Measurements from ENCODE around the gene P2RX5.
"Not testable (repeated sequence)": the region's sequence is repeated elsewhere in the genome, so short reads cannot be mapped to it uniquely, and the experiment has no call there.

The P2RX5 gene

DNA sequence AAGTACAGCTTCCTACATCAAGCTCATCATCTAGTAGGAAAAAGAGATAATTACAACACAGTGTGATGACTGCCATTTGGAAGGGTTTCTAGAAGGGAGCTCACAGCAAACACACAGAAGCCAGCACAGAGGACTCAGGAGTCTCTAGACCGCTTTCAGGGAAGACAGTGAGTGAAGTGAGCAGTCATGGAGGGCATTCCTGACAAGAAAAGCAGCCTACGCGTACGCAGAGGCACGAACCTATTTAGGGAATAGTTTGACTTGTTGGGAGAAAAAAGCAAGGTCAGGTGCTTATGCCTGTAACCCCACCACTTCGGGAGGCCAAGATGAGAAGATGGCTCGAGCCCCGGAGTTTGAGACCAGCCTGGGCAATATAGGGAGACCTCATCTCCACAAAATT lies 19.3 kb upstream of the P2RX5 start:
- in situ Hi-C loops (cut with MboI; ENCODE audit: low sequenced_read_pairs), result no loop called here

DNA sequence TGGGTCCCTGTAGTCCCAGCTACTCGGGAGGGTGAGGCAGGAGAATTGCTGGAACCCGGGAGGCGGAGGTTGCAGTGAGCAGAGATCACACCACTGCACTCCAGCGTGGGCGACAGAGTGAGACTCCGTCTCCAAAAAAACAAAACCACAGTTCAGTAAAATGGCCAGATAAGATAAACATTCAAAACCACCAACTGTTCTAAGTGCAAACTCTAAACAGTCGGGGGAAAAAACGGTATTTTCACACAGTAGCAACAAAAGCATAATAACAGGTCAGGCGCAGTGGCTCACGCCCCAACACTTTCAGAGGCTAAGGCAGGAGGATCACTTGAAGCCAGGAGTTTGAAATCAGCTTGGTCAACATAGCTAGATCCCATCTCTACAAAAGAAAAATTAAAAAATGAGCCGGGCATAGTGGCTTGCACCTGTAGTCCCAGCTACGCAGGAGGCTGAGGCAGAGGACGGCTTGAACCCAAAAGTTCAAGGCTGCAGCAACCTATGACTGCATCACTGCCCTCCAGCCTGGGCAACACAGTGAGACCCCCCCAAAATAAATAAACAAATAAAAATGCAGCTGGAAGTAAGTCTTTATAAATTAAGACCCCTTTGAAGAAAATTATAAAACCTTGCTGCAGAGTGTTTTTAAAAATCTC lies 17.0 kb upstream of the P2RX5 start:
- in situ Hi-C loops (cut with MboI; ENCODE audit: low sequenced_read_pairs), result no loop called here

DNA sequence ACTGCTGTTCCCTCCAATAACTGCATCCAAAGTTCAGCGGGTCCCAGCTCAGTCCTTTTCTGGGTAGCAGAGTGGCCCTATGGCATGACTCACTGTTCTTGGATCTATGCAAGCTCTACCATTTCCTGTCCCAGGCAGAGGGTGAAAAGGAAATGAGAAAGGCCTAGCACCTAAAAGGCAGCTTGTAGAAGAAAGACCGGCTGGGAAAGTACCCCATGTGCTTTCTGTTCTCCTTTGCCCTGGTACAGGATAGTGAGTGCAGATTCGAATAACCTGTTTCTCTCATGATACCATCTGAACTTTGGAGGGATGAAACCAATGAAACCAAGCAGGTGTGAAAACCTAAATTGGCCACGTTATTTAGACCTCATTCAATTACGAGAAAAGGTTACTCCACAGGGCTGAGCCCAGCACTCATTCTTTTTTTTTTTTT lies 15.0 kb upstream of the P2RX5 start:
- in situ Hi-C loops (cut with MboI; ENCODE audit: low sequenced_read_pairs), result no loop called here

DNA sequence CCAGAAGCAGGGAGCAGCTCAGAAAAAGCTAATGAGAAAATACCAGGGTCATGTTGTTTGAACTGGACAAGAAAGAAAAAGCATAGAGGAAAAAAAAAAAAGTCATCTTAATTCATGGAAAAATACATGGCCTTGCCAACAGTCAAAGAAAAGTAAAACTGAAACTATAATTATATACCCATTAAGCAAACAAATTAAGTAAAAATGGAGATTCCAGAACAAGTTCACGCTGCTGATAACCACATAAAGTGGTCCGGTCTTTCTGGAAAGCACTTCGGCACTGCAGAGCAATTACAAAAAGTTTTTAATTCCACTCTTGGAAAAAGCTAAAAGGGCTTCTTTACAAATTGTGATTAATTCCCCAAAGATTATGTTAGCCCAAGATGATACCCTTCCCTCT lies 12.4 kb upstream of the P2RX5 start:
- in situ Hi-C loops (cut with MboI; ENCODE audit: low sequenced_read_pairs), result no loop called here

DNA sequence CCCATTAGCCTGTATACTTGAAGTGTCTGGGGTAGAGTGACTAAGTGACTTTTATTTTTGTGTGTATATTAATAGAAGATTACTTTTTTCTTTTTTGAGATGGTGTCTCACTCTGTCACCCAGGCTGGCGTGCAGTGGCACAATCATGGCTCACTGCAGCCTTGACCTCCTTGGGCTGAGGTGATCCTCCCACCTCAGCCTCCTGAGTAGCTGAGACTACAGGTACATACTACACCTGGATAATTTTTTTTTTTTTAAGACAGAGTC lies 9.7 kb upstream of the P2RX5 start:
- in situ Hi-C loops (cut with MboI; ENCODE audit: low sequenced_read_pairs), result not testable (repeated sequence)

DNA sequence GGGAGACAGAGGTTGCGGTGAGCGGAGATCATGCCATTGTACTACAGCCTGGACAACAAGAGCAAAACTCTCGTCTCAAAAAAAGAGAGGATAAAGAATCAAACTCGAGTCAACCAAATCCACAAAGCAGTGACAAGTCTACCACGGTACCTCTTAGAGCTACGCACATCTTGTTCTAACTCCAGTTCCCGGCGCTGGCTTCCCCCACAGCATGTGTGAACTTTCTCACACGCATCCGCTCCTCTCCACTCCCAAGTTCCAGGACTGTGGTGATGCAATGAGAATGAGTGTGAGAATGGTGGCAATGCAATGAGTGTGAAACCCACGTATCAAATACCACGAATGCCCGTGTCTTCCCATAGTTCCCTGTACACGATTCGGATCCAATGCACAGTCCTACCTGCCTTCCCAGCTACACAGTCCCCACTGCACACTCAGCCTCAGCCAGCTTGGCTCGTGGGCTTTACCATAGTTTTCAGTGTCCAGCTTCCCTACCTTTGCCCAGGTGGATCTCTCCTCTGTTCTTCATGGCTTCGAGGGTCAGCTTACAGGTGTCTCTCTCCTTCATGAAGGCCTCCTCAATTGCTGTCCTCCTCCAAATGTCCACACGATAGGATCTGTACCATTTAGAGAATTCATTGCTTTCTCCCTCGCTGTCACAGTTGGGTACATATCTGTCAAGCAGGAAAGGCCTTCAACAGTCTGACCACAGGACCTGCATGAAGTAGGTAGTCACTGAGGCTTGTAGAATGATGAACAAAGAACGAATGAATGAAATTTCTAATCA lies 9.2 kb upstream of the P2RX5 start:
- in situ Hi-C loops (cut with MboI; ENCODE audit: low sequenced_read_pairs), result no loop called here

DNA sequence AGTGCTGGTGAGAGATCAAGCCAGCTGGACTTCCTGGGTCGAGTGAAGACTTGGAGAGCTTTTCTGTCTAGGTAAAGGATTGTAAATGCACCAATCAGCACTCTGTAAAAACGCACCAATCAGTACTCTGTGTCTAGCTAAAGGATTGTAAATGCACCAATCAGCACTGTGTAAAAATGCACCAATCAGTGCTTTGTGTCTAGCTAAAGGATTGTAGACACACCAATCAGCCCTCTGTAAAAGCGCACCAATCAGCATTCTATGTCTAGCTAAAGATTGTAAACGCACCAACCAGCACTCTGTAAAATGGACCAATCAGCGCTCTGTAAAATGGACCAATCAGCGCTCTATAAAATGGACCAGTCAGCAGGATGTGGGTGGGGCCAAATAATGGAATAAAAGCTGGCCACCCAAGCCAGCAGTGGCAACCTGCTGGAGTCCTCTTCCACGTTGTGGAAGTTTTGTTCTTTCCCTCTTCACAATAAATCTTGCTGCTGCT lies 6.1 kb upstream of the P2RX5 start:
- in situ Hi-C loops (cut with MboI; ENCODE audit: low sequenced_read_pairs), result not testable (repeated sequence)

DNA sequence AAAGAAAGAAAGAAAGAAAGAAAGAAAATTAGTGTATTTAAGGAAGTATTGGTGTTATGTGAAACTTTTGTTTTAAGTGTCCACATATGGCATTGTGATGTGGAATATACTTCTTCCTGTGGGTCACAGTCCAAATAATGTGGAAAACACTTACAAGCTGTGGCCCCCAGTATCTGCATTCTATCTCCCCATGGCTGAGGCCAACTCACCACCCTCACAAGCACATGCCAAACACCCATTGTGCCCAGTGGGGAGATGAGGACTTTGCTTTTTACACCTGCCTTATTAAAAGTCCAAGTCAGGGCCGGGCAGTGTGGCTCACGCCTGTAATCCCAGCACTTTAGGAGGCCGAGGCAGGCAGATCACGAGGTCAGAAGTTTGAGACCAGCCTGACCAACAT lies 4.0 kb upstream of the P2RX5 start:
- in situ Hi-C loops (cut with MboI; ENCODE audit: low sequenced_read_pairs), result no loop called here

DNA sequence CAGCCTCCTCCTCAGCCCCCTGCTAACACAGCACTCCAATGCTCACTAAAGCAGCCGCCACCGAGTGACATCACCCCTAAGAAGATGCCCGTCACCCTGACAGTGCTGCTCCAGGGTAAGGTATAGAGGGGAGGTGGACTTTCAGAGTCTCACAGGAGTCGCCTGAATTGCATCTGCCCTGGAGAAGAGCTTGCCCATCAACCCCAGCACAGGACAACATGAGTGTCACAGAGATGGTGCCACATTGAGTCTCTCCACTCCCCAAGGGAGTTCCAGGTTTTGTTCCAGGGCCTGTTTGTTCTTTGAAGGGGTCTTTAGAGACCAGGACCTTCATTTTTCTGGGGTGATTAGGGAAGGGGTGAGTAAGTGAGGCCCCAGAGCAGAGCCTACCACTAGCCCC lies 2.2 kb upstream of the P2RX5 start:
- in situ Hi-C loops (cut with MboI; ENCODE audit: low sequenced_read_pairs), result no loop called here

DNA sequence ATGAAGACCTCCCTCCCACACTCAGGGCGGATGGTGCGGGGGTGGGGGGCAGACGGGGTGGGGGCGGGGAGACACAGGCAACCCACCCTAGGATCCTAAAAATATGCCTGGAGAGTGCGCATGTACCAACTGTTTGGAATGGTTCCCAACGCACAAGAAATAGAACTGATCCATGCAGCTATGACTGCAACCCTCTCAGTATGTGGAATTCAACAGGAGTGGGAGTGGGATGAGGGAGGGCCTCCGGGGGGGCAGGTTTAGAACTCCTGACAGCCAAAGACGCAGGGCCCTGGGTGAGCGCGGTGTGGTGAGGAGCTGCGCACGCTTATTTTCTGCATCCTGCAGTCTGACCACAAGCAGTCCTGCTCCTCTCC lies 1.1 kb upstream of the P2RX5 start:
- in situ Hi-C loops (cut with MboI; ENCODE audit: low sequenced_read_pairs), result no loop called here

DNA sequence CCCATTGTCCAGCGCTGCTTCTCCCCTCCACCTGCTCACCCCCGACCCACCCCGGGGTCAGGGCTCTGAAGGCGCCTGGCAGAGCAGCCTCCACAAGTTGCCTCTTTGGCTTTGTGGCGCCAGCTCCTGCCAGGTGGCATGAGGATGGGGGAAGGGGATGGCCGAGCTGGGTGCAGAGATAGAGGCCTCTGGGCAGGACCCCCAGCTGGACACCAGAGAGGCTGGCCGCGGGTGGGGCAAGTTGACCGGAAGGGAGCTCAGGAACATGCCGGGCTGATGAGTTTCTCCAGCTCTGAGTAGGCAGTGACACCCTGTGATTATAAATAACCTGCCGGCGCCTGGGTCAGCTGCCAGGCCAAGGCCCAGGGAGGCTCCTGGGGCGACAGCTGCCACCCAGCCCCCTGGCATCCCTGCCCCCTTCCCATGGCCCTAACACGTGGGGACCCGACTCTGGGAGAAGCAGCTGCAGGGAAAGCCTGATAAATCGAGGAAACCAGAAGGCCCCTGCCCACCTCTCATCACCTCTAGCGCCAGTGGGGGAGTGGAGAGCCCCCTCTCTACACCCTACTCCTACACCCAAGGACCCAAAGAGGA lies 729 bp downstream of the P2RX5 start:
- in situ Hi-C loops (cut with MboI; ENCODE audit: low sequenced_read_pairs), result no loop called here

DNA sequence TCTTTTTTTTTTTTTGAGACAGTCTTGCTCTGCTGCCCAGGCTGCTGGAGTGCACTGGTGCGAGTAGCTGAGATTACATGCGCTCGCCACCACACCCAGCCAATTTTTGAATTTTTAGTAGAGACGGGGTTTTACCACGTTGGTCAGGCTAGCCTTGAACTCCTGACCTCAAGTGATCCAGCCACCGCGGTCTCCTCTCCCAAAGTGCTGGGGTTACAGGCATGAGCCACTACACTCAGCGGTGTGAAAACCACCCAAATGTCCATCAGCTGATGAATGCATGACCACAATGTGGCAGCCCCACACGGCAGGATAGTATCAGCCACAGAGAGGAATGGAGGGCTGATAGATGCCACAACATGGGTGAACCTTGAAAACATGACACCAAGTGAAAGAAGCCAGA lies 2.1 kb downstream of the P2RX5 start:
- in situ Hi-C loops (cut with MboI; ENCODE audit: low sequenced_read_pairs), result no loop called here

DNA sequence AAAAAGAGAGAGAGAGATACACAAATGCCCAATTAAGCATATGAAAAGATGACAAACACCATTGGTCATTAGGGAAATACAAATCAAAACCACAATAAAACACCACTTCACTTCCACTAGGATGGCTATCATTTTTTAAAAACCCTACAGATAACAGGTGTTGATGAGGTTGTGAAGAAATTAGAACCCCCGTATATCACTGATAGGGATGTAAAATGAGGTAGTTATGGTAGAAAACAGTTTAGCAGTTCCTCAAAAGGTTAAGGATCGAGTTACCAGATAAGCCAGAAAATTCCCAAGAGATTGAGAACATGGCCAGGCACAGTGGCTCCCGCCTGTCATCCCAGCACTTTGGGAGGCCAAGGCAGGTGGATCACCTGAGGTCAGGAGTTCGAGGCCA lies 2.8 kb downstream of the P2RX5 start:
- in situ Hi-C loops (cut with MboI; ENCODE audit: low sequenced_read_pairs), result no loop called here

DNA sequence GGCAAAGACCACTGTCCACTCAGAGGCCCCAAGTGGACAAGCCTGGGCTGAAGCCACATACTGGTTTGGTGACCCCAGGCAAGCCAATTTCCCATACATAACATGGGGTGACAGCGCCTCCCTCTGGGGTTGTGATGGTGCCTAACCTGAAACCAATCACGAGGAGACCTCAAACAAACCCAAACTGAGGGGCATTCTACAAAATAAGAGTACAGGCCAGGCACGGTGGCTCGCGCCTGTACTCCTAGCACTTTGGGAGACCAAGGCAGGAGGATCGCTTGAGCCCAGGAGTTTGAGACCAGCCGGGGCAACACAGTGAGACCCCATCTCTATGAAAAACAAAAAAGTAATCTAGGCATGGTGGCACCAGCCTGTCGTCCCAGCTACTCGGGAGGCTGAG lies 3.6 kb downstream of the P2RX5 start:
- in situ Hi-C loops (cut with MboI; ENCODE audit: low sequenced_read_pairs), result no loop called here

DNA sequence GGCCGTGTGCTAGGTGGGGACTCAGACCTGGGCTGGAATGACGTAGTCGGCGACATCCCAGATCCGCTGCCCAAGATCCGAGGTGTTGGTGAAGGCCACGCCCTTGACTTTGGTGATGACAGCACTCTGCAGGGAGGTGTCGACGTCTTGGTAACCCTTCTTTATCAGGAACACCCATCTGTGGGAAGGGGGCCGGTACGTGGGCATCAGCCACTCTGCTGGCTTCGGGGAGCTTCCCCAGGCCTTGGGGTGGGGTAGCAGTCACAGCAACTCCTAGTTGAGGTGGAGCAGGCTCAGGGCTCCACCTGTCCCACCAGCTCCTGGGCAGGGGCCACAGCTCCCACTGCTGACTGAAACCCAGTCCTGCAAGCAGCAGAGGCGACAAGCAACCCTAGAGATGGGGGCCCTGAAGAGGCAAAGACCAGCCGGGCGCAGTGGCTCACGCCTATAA lies 4.3 kb downstream of the P2RX5 start:
- in situ Hi-C loops (cut with MboI; ENCODE audit: low sequenced_read_pairs), result no loop called here

DNA sequence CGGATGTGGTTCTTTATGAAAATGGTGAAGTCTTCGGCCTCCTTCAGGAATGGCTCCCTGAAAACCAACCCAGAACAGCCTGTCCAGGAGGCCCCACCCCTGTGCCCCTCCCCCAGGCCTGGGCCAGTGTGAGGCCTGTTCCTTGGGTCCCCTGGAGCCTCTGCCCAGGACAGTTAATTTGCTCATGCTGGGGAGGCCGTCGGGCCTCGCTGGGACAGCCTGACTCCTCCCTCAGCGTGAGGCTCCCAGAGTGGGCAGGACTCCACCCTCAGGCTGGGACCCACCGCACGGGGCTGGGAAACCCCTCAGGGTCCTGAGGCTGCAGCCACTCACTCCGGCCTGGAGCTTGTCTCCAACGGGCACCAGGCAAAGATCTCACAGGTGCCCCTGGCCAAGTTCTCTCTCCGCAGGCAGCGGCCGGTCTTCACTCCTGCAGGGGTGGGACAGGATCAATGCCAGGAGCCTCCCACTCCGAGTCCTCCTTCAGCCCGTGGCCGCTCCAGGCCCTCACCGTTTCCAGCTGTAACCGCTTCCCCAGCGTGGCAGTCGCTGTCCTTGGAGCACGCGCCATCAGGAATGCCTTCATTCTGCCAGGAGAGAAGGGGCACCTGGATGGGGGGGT lies 5.8 kb downstream of the P2RX5 start:
- in situ Hi-C loops (cut with MboI; ENCODE audit: low sequenced_read_pairs), result no loop called here

DNA sequence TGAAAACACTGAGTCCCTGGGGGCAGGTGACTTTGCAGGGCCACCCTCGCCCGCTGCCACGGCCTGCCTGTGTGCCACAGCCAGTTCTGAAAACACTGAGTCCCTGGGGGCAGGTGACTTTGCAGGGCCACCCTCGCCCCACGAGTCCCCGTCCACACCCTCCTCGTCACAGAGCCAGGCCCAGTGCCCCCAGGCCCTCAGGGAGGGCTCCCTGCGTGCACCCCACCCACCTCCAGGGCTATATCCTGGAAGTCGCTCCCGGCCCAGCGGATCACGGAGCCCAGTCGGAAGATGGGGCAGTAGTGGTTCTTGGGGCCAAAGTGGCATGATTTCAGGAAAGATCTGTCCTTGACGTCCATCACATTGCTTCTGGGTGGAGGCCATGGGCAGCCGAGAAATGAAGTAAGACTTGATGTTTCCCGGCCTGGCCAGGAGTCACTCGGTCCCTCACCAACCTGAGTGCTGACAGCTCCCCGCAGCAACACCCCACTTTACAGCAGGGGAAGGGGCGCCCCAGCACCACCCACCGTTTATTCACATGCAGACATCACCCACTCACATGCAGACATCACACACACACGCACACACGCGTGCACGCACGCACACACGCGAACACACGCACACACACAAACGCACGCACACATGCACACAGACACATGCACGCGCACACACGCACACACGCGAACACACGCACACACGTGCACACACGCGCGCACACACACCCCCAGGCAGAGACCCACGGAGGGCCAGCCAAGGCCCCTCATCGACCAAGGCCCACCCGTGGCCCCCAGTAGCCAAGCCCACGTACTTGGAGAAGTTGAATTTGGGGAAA lies 6.5 kb downstream of the P2RX5 start:
- in situ Hi-C loops (cut with MboI; ENCODE audit: low sequenced_read_pairs), result no loop called here

DNA sequence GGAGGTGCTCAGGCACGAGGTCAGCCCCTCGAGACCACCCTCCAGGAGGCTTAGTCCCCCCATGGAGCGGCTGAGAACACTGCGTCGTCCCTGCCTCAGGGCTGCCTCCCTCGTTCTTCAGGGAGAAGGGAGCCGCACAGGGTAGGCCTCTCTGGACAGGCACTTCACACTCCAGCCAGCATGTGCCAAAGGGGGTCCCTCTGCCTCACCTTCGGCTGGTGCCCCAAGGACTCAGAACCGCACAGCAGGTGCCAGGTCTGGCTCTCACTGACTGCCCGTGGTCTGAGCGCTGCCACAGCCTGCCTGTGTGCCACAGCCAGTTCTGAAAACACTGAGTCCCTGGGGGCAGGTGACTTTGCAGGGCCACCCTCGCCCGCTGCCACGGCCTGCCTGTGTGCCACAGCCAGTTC lies 7.1 kb downstream of the P2RX5 start:
- in situ Hi-C loops (cut with MboI; ENCODE audit: low sequenced_read_pairs), result no loop called here

DNA sequence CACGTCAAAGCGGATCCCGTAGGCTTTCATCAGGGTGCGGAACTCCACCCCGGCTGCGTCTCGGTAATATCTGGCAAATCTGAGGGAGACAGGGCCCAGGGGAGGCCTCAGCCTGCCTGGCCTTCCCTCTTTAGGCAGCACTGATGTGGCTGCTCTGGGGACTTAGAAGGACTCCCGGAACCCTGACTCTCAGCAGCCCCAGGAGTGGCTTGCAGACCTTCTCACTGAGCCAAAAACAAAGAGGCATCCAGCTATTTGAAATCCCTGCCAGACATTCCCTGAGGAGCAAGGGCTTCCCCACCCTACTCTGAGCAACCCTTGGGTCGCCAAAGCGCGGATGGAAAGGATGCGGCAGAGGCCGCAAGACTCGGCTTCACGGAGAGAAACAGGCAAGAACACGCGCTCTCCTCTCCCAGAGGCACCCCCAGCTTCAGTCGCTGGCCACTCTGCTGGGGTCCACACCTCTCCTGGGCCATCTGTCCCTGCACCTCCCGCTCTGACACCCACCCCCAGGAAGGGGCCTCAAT lies 7.9 kb downstream of the P2RX5 start:
- in situ Hi-C loops (cut with MboI; ENCODE audit: low sequenced_read_pairs), result no loop called here

DNA sequence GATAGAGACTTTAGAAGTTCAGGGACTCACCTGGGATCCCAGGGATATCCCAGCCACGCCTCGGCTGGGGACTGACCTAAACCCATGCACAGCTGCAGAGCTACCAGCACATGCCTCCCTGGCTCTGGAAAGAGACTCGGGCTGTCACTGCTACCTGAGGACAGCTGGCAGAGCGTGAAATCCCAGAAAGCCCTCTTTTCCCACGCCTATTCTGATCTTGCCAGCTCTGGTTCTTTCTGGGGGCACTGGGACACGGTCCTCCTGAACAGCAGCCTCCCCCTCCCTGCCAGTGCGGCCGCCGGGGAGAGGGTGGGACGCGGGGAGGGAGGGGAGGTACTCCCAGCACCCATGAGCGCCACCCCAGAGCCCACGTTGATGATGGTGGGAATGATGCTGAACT lies 10.8 kb downstream of the P2RX5 start:
- in situ Hi-C loops (cut with MboI; ENCODE audit: low sequenced_read_pairs), result no loop called here

DNA sequence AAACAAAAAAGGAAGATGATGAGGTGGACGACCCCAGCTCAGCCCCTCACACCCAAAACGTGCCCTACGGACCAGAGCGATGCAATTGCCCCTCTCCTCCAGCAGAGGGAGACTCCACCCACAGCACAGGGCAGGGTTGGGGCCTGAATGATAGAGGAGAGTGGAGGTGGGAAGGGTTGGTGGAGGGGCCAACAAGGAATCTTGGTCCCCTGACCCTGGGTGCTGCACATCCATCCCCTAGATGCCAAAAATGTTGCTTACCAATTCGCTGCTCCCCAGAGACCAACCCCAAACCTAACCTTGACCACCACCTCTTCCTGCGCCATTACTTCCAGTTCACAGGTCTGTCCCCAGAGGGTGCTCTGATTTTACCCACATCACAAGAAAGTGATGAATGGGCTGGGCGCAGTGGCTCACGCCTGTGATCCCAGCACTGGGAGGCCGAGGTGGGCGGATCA lies 12.9 kb downstream of the P2RX5 start:
- in situ Hi-C loops (cut with MboI; ENCODE audit: low sequenced_read_pairs), result no loop called here
